Central memory CD4-positive, alpha-beta T cell (primary cell): Measurements from ENCODE around the gene ACAT2.
"Not testable (repeated sequence)": the region's sequence is repeated elsewhere in the genome, so short reads cannot be mapped to it uniquely, and the experiment has no call there.

Source experiments
- DNase-seq: peaks from one replicate; pipeline ENCODE4 v3.0.0; 2022

Gene ACAT2

DNA sequence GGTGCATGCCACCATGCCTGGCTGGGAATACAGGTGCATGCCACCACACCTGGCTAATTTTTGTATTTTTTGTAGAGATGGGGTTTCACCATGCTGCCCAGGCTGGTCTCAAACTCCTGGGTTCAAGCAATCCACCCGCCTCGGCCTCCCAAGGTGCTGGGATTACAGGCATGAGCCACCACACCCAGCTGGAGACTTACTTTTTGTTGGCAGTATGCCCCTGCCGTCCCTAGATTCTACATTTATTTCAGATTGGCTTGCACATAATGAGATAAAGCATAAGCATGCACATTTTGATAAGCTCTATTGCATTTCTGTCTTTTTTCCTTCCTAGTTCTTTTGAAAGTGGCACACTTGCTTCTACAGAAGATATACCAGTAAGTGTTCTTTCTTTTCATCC, 54.9 kb downstream of the ACAT2 start:
- DNase-seq = not testable (repeated sequence)

DNA sequence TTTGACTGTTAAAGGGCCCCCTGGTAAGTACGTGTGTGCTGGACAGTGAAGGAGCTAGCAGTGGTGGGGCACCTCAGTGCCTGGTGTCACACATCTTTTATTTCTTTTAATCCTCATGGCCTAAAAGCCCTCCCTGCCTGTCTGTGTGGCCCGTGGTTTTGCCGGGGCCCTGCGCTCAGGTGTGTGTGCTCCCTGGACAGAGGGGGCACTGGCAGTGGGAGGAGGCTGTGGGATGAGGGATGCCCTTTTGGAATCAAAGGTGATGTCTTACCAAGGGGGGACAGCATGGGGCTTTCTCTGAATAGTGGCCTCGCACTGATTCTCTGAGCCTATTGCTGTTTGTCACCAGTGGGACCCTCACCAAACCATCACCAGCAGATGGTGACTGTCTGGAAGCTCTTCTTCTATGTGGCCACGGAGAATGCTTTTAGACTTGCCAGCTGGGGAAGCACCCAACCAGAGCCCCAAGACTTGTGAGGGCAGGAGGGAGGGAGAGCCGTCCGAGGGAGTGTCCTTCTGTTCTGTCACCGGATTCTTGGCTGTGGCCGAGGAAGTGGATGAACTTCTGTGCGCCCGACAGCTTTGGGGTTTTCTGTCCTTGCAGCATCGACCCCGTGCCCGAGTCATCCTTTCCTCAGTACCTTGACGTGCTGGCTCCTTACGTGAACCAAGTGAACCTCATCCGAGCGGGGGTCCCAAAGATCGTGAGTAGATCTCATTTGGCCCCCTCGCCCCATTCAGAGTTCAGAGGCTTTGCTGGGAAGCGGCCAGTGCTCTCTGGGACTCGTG, 56.3 kb downstream of the ACAT2 start:
- no peak for DNase-seq

DNA sequence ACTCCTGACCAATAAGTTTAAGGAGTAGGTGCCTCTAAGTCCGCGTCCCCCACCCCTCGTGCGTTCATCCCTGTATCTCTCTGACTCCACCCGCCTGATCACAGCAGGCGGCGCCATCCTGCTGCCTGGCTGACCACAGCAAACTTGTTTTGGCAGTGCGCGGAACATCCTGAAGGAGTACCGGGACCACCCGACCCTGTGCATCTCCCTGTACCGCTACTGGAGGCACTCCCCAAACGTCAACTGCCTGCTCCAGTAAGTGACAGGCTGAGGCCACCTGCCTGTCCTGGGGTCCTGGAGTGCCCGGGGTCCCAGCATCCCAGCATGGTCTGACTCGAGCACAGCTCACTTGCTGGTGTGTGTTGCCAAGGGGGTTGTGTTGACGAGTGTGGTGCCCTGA, 57.3 kb downstream of the ACAT2 start:
- DNase-seq = no peak

DNA sequence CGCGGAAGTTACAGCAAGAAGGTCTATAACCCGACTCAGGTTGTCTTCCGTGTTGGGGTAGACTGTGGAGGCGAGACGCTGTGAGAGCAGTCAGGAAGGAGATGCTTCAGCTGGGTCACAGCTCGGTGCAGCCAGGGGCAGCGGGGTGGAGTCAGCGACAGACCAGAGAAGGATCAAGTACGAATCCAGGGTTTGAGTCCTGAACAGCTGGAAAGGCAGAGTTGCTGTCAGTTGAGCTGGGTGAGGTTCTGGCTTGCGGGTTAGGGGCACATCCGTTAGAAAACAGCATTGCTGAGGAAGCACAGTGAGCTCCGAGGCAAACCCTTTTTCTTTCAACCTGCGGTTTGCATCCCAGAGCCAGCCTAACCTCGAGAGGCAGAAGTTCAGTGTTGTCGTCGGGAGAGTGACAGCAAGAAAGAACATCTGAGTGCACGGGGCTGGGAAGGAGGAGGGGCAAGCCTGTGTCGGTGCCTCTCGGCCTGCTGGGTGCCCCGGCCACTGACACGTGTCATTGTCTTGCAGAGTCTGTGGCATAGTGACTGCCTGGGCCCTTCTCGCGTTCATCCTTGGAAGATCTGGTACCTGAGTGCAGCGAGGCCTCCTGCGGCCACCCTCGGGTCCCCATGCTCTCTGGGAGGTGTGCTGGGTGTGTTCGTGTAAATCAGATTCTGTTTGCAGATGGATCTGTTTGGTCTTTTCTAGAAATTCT, 58.2 kb downstream of the ACAT2 start:
- DNase-seq = peak; percentile 48

DNA sequence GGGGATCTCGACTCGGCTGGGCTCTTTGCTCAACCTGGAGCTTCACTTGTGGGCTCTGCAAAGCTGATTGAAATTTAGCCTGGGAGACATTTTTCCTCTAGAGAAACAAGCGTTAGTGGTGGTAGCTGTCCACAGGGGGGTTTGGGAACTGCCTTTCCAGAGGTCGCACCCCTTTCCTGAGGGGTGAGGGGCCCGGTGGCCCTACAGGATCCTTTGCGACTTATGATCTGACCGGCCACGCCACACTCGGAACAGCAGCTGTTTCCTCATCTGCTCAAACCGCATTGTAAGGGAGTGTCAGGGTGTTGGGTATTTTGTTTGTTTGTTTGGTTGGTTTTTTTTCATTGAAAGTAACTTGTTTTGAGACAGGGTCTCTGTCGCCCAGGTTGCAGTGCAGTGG, 59.3 kb downstream of the ACAT2 start:
- DNase-seq = no peak

DNA sequence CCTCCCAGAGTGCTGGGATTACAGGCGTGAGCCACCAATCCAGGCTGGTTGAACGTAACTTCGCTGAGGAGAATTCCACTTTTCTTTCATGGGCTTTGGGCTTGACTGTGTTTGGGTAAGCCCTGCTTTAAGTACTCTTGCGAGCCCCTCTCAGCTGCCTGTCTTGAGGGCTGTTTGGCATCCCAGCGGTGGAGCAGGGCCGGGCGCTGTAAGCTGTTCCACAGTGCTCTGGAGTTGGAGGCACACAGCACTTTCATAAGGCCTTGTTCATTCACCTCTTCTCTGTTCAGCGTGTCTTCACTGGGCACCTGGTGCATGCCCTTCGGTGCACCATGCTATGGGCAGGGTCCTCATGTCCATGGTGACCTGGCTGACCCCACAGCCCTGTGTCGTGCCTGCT, 59.9 kb downstream of the ACAT2 start:
- DNase-seq = no peak

DNA sequence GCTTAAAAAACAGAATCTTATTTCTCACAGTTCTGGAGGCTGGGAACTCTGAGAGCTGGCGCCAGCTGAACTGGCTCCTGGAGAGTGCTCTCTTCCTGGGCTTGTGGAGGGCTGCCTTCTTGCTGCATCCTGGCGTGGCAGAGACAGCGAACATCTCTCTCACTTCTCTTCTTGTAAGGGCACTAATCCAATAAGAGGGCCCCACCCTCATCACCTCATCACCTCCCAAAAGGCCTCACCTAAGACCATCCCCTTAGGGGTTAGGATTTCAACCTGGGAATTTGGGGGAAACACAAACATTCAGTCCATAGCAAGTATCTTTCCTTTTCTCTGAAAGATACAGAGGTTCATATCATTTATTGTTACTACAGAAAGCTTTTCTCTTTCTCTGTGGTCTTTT, 62.1 kb downstream of the ACAT2 start:
- no peak for DNase-seq

DNA sequence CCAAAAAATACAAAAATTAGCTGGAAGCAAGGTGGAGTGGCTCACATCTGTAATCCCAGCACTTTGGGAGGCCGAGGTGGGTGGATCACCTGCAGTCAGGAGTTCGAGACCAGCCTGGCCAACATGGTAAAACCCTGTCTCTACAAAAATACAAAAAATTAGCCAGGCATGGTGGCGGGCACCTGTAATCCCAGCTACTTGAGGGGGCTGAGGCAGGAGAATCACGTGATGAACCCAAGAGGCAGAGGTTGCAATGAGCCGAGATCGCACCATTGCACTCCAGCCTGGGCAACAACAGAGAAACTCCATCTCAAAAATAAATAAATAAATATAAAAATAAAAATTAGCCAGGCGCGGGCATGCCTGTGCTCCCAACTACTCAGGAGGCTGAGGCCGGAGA, 62.8 kb downstream of the ACAT2 start:
- DNase-seq = not testable (repeated sequence)

DNA sequence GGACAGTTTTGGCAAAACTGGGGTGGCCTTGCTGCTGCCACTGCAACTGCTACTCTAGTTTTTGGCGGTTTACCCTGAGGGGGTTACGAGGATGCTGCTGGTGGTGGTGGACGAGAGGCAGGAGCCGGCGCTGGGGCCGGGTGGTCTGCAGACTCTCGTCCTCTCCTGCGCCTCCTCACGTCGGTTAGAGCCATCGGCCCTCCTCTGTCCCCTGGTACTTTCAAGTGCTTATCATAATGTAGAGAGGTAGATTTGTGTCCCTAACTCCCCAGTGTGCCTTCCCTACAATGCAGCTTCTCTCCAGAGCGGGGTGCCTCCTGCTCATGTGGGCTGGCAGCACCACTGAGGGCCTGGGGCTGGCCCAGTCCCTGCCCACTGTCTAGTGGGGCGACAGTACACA, 64.2 kb downstream of the ACAT2 start:
- DNase-seq = no peak

DNA sequence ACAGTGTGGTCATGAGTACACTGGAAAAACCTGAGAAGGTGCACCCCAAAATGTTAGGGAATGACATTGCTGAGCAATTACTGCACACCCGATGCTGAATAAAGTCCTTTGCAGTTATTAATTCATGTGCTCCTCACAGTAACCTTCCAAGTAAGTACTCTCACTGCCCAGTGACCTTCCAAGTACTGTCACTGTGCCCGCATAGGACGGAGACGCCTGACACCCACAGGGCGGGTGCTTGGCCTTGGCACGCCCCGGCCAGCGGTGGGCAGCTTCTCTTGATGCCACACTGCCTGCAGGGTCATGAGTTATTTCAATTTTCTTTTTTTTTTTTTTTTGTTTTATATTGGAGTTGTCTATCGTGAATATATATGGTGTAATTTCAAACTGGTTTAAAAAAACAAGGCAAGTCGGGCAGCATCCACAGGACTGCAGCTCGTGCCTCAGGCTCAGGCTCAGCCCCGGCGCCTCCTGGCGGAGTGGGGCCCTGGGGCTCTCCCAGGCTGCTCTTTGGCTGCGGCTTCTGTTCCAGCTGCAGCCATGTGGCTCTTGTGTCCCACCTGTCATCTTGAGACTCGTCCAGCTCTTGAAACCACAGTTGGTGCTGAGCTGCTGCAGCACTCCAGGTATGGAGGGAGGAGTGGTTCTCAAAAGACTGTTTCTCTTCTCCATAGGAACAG, 65.3 kb downstream of the ACAT2 start:
- no peak for DNase-seq

DNA sequence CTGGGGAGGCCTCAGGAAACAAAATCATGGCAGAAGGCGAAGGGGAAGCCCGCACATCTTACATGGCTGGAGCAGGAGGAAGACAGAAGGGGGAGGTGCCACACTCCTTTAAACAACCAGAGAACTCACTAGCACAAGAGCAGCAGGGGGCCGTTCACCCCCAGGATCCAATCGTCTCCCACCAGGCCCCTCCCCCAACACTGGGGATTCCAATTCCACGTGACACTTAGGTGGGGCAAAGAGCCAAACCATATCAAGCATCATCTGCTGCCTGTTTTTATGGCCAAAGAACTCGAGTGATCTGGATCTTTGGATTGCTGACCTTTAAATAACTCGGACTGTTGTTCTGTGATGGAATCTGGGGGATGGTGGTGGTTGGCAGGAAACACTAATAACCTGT, 66.2 kb downstream of the ACAT2 start:
- no peak for DNase-seq
